Activated CD8-positive, alpha-beta memory T cell treated with anti-CD3 and anti-CD28 coated beads for 1 hour (primary cell): ENCODE measurements around the gene CD2AP.
"Not testable (repeated sequence)": the region's sequence is repeated elsewhere in the genome, so short reads cannot be mapped to it uniquely, and the experiment has no call there.

ENCODE experiments used
- DNase-seq, 2 donors: peaks; one replicate each; pipeline ENCODE4 v3.0.0-alpha.2; 2020; ENCODE audit warnings: low read depth in 1 of 2; ENCODE audit errors: extremely low read depth in 1 of 2

Gene CD2AP

GRCh38 chr6:47553243-47553642 is 75.7 kb downstream of the CD2AP start:
- DNase-seq = not testable (repeated sequence)

DNA sequence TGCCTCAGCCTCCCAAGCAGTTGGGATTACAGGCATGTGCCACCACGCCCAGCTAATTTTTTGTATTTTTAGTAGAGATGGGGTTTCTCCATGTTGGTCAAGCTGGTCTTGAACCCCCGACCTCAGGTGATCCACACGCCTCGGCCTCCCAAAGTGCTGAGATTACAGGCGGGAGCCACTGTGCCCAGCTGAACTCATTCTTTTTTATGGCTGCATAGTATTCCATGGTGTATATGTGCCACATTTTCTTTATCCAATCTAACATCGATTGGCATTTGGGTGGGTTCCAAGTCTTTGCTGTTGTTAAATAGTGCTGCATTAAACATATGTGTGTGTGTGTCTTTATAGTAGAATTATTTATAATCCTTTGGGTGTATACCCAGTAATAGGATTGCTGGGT is 78.9 kb downstream of the CD2AP start:
- DNase-seq = not testable (repeated sequence)

DNA sequence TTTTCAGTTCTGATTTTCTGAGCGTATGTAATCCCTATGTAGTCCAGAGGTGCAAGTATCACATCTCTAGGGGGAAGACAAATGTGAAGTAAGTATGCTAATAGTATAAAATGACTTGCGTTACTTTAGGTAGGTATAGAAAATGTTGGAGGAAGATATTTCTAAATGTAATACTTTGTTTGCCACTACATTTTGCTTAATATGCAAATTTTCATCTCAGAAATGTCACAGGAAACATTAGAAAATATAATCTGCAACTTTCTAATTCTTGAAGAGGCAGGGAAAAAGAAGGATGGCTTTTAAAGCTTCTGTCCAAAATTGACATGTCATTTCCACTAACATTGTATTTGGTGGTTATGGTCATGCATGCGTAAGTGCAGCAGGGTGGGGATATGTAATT is 85.6 kb downstream of the CD2AP start:
- DNase-seq = no peak

DNA sequence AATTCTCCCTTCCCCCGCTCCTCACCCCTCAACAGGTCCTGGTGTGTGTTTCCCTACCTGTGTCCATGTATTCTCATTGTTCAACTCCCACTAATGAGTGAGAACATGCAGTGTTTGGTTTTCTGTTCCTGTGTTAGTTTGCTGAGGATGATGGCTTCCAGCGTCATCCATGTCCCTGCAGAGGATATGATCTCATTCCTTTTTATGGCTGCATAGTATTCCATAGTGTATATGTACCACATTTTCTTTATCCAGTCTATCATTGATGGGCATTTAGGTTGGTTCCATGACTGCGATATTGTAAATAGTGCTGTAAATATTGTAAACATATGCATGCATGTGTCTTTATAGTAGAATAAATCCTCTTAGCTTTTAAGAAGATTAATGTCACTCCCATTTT is 89.0 kb downstream of the CD2AP start:
- DNase-seq = not testable (repeated sequence)

DNA sequence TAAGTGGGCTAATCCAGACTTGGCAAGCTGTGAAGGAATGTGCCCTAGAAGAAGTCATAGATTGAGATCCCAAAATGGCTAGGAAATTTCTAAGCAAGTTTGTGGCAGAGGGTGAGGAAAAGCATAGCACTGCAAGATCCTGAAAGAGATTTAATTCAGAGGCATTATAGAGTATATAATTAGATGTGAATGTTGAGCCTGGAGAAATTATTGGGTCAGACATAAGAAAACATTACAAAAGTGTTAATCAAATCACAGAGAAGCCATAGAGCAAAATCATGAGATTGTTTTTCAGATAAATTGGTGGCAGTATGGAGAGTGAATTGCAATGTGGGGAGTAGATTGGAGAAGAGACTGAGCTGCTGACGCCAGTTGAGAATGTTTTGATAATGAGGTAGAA is 90.0 kb downstream of the CD2AP start:
- no peak for DNase-seq

DNA sequence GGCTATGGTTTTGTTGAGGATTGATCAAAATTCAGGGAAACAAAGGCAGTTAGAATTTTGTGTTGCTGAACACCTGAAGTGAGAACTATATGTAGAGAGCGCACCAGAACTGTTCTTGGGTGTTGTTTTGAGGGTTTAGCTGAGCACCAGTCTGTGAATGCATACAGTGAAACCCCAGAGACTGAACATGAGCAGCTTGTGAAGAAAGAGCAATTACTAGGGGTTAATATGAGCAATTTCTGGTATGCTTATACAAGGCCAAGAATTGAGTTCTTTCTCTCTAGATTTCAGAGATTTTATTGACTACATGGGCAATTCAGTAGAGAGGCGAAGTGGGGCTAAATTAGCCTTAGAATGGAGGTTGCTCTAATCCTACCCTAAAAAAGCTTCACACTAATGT is 93.9 kb downstream of the CD2AP start:
- DNase-seq = no peak

GRCh38 chr6:47573109-47573508 is 95.5 kb downstream of the CD2AP start:
- DNase-seq = no peak

DNA sequence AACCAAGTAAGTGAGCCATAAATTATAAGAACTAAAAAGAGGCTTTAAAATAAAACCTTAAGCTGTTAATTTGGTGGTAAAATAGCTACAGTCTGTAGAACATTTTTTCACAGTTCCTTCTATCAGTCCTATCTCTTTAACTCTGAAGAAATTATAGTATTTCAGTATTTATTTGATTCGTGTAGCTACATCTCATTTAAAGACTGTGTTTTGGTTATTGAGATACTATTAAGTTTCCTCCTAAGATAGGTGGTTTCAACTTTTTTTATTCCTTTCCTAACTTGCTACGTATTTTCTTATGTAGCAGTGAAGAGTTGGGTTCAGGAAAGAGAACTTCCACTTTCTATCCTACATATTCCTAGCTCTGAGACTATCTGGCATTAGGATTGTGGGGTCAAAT is 97.2 kb downstream of the CD2AP start:
- no peak for DNase-seq

DNA sequence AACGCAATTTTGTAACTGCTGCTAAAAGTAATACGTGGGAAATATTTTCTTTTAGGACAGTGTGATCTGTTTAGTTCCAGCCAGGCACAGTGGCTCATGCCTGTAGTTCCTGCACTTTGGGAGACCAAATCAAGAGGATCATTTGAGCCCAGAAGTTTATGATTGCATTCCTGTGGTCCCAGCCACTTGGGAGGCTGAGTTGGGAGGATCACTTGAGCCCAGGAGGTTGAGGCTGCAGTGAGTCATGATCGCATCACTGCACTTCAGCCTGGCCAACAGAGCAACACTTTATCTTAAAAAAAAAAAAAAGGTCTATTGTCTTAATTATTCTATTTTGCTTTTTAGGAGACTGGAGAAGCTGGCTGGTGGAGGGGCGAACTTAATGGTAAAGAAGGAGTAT is 101.5 kb downstream of the CD2AP start:
- no peak for DNase-seq

- no peak for DNase-seq
These were observed 104.0 kb downstream of the CD2AP start for GRCh38 chr6:47581591-47581990.

GRCh38 chr6:47587493-47587892 is 109.9 kb downstream of the CD2AP start:
- DNase-seq = no peak

DNA sequence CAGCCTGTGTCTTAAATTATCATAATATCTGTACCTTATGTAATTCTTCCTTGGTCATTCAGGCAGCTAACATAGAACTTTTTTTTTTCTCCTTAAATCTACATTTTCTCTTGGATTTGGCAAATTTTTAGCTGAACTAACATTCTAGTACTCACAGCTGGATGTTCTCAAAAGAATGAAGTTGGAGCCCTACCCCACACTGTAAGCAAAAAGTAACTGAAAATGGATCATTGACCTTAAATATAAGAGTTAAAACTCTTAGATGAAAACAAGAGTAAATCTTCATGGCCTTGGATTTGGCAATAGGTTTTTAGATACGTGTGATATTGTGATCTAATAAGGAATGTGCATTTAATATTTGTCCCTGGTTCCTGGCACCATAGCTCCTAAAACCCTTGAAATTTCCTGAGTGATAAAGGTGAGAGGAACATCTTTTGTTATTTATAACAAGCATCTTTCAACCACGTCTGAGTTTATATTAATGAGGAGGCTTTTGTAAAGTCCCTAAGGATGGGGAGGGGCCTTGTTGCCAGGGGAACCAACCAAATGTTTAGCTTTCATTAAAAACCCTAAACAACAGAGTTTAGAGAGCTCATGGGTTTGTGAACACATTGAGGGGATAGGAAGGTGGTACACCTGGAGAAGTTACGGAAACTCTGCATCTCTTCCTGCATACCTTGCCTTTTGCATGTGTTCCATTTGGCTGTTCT is 114.7 kb downstream of the CD2AP start:
- no peak for DNase-seq

- DNase-seq = no peak
These were observed 116.4 kb downstream of the CD2AP start for GRCh38 chr6:47593979-47594378.

GRCh38 chr6:47595785-47596184 is 118.2 kb downstream of the CD2AP start:
- DNase-seq = no peak

GRCh38 chr6:47598367-47598766 is 120.8 kb downstream of the CD2AP start:
- no peak for DNase-seq

- DNase-seq = no peak
These were observed 121.9 kb downstream of the CD2AP start for GRCh38 chr6:47599512-47599911.

DNA sequence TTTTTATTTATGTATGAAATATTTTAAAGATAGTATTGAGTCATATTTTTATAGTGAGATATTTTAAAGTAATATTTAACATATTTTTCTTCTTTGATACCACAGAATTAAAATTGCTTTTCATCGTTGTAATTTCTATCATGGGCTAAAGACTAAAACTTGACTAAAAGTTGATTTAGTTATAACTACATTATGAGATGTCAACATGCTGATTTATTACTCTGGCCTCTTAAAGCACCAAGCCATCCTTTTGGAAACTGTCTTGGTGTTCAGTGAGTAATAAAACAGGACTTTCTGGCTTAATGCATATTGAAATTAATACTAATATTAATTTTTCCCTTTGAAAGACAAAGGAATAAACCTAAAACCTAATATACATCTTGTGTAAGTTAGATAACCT is 125.6 kb downstream of the CD2AP start:
- no peak for DNase-seq

- DNase-seq = no peak
These were observed 126.4 kb downstream of the CD2AP start for GRCh38 chr6:47603995-47604394.

- no peak for DNase-seq
These were observed 144.4 kb downstream of the CD2AP start for GRCh38 chr6:47621838-47622449.

- DNase-seq = no peak
These were observed 149.2 kb downstream of the CD2AP start for GRCh38 chr6:47626782-47627181.

DNA sequence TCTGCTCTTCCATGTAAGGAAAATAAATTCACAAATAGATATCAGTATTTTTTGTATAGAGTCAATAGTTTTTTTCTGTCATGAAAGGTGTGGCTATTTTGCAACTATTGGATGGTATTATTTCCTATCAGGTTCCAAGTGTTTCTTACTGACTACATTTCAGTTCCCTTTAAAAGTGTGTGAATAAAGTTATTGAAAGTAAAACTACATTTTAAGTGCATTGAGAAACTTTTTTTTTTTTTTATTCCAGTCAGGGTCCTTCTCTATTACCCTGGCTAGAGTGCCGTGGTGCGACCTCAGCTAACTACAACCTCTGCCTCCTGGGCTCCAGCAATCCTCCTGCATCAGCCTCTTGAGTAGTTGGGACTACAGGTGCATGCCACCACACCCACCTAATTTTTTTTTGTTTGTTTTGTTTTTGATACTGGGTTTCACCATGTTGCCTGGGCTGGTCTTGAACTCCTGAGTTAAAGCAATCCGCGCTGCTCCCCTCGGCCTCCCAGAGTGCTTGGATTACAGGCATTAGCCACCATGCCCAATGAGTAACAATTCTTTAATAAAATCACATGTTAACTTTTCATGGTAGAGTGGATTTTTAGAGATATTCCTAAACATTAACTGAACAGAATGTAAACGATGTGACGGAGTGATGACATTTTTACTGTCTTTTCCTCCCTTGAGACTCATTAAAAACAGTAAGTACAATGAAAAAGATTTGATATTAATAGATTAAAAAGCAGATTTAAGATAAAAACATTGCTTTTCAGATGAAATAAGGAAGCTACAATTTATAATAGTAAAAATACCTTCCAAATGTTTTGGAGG is 151.1 kb downstream of the CD2AP start:
- no peak for DNase-seq

- DNase-seq = no peak
These were observed 152.4 kb downstream of the CD2AP start for GRCh38 chr6:47629954-47630353.
